Measurements from ENCODE around the gene TEAD1. TPM values are rescaled to one million over a fixed set of nuclear protein-coding genes. Genes with fewer than 3 reads are reported as not detected.
A peak's percentile ranks its signal among the peaks of the same experiment; 100 is the strongest.

TEAD1 gene
- total and polyA plus RNA-seq, 9 of the 15 experiments (the other 6 are each of a cell fraction or from before 2014, with no cell fraction given), result 1.7 to 17.7 (median 10.8) TPM

- Histone ChIP-seq H3K4me3 (no peak overlapping the region), H4K20me1 (replicated peaks; ENCODE audit: control insufficient read depth, insufficient read depth, low read length) (no peaks in the 10 kb centered on the region), H3K9me3 (replicated peaks; ENCODE audit: control insufficient read depth, insufficient read depth, low read depth, low read length) (no peaks in the 10 kb centered on the region), H3K9ac (ENCODE audit: insufficient read depth in 1 of 2, low read depth in 2 of 2, low read length in 2 of 2) (peak overlapping the region in 1 of 2 experiments; percentile 43; a peak in 1 of 4 replicates), H3K27me3 (ENCODE audit: control insufficient read depth in 2 of 2, insufficient read depth in 2 of 2, low read length in 2 of 2) (0 out of 5 replicates have a peak, but pooled peaks cover 0 to 4% of the 10 kb centered on the region in 2 experiments), H3K4me2 (ENCODE audit: insufficient read depth, low read length) (peak overlapping the region; percentile 38), H3K36me3 (ENCODE audit: control insufficient read depth, insufficient read depth, low read length) (no peaks in the 10 kb centered on the region), H3K9me1 (ENCODE audit: control insufficient read depth, insufficient read depth, low read length) (no peaks in the 10 kb centered on the region), H3K4me1 (replicated peaks in 1 of 2; ENCODE audit: control insufficient read depth in 2 of 2, insufficient read depth in 2 of 2, low read length in 2 of 2) (peaks cover 5 to 6% of the 10 kb centered on the region in 2 experiments; a peak in 4 of 5 replicates), H2AFZ (ENCODE audit: low read depth, low read length) (peak overlapping the region; percentile 49), H3K27ac (ENCODE audit: extremely low read depth, low read depth, low read length) (no peak overlapping the region), H3K79me2 (ENCODE audit: control insufficient read depth, insufficient read depth, low read length) (no peaks in the 10 kb centered on the region)
- in situ Hi-C loops (cut with MboI), result no loop called here
- intact Hi-C loops (cut with micrococcal nuclease), result no loop called here
- DNase-seq (ENCODE audit: extremely low read depth in 1 of 4, low spot score in 3 of 4), result peak in 1 of 4 experiments; percentile 48
- peak; percentile 39; the same call in 1 of the 2 replicates for TF ChIP-seq TAL1 (IDR thresholded peaks at IDR 0.05)
- TF ChIP-seq CBFA2T3 (IDR thresholded peaks at IDR 0.05), result peak; percentile 67
- peak; percentile 39 for TF ChIP-seq CBFA2T2 (conservative IDR thresholded peaks at IDR 0.05)
- TF ChIP-seq KAT7 (CRISPR knock-in tag; IDR thresholded peaks at IDR 0.05; ENCODE audit: borderline replicate concordance), result no peak
- TF ChIP-seq ARID1B (IDR thresholded peaks at IDR 0.05), result 0 out of 2 replicates have a peak, but pooled peaks have one; percentile 19
- peak; percentile 17; the same call in 1 of the 2 replicates for TF ChIP-seq NCOR1 (IDR thresholded peaks at IDR 0.05)
- TF ChIP-seq MCM3 (IDR thresholded peaks at IDR 0.05), result no peak
- TF ChIP-seq NFIC (IDR thresholded peaks at IDR 0.05), result peak; percentile 56
- TF ChIP-seq, protein P1, sequence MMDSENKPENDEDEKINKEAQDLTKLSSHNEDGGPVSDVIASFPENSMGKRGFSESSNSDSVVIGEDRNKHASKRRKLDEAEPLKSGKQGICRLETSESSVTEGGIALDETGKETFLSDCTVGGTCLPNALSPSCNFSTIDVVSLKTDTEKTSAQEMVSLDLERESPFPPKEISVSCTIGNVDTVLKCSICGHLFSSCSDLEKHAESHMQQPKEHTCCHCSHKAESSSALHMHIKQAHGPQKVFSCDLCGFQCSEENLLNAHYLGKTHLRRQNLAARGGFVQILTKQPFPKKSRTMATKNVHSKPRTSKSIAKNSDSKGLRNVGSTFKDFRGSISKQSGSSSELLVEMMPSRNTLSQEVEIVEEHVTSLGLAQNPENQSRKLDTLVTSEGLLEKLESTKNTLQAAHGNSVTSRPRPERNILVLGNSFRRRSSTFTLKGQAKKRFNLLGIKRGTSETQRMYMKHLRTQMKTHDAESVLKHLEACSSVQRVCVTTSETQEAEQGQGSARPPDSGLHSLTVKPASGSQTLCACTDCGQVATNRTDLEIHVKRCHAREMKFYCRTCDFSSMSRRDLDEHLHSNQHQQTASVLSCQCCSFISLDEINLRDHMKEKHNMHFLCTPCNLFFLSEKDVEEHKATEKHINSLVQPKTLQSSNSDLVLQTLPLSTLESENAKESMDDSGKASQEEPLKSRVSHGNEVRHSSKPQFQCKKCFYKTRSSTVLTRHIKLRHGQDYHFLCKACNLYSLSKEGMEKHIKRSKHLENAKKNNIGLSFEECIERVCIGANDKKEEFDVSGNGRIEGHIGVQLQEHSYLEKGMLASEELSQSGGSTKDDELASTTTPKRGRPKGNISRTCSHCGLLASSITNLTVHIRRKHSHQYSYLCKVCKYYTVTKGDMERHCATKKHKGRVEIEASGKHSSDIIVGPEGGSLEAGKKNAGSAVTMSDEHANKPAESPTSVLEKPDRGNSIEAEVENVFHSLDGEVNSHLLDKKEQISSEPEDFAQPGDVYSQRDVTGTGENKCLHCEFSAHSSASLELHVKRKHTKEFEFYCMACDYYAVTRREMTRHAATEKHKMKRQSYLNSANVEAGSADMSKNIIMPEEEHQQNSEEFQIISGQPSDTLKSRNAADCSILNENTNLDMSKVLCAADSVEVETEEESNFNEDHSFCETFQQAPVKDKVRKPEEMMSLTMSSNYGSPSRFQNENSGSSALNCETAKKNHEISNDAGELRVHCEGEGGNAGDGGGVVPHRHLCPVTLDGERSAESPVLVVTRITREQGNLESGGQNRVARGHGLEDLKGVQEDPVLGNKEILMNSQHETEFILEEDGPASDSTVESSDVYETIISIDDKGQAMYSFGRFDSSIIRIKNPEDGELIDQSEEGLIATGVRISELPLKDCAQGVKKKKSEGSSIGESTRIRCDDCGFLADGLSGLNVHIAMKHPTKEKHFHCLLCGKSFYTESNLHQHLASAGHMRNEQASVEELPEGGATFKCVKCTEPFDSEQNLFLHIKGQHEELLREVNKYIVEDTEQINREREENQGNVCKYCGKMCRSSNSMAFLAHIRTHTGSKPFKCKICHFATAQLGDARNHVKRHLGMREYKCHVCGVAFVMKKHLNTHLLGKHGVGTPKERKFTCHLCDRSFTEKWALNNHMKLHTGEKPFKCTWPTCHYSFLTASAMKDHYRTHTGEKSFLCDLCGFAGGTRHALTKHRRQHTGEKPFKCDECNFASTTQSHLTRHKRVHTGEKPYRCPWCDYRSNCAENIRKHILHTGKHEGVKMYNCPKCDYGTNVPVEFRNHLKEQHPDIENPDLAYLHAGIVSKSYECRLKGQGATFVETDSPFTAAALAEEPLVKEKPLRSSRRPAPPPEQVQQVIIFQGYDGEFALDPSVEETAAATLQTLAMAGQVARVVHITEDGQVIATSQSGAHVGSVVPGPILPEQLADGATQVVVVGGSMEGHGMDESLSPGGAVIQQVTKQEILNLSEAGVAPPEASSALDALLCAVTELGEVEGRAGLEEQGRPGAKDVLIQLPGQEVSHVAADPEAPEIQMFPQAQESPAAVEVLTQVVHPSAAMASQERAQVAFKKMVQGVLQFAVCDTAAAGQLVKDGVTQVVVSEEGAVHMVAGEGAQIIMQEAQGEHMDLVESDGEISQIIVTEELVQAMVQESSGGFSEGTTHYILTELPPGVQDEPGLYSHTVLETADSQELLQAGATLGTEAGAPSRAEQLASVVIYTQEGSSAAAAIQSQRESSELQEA (IDR thresholded peaks at IDR 0.05; ENCODE audit: low read depth), result no peak
- peak; percentile 51 for TF ChIP-seq TEAD4 (IDR thresholded peaks at IDR 0.05; ENCODE audit: low read length)
- TF ChIP-seq TEAD4 (CRISPR knock-in tag; IDR thresholded peaks at IDR 0.05; ENCODE audit: borderline replicate concordance), result no peak
- no peak for TF ChIP-seq ARID3A (IDR thresholded peaks at IDR 0.05; ENCODE audit: borderline replicate concordance, low read depth, low read length)
- ChIA-PET POLR2A (interaction anchor here (0.7 to 1.4 kb wide), 4 partner anchors 10 to 127 kb away, joined by 3 to 5 read pairs (median 3); no protein-coding TSS in a partner anchor), CTCF (ENCODE audit: low intra/inter-chr PET ratio) (no interaction called here)
- FAIRE-seq, result no peak
- ATAC-seq, result peak; percentile 35; the same call in 1 of the 3 replicates
- no TSS peak for BruUV-seq (replicated peaks)
- WGBS (ENCODE audit: insufficient coverage, low coverage, missing lambda C conversion rate), result 21% methylated on average over 7 of the region's 8 CpGs
Observed at GRCh38 chr11:12662101-12662689, 12.0 kb upstream of the TEAD1 start.
